Panc1 (cell line): ENCODE measurements around the gene CTNND2.

Source experiments
- CTCF ChIP-seq: fragments of 450-650 bp; IDR thresholded peaks from 2 replicates; pipeline ENCODE4 v1.5.1; 2017; ENCODE audit warnings: mild to moderate bottlenecking
- POLR2AphosphoS5 ChIP-seq: IDR thresholded peaks from 2 replicates; pipeline ENCODE4 v1.6.1; 2012; ENCODE audit warnings: mild to moderate bottlenecking, low read depth, low read length, moderate library complexity
- REST ChIP-seq, 2 experiments: IDR thresholded peaks; 2 replicates each; pipeline ENCODE4 v1.6.1; 2011 to 2012; ENCODE audit warnings: low read depth in 2 of 2, control low read depth in 1 of 2, low read length in 1 of 2, mild to moderate bottlenecking in 1 of 2, moderate library complexity in 1 of 2; ENCODE audit not compliant: insufficient read depth in 1 of 2

- TF ChIP-seq CTCF (no peak), REST (IDR thresholded peaks at IDR 0.05; ENCODE audit: insufficient read depth in 1 of 2, low read depth in 2 of 2, low read length in 1 of 2) (no peak), POLR2AphosphoS5 (no peak)
Observed at GRCh38 chr5:11377896-11378295, 526.4 kb downstream of the CTNND2 start.
